Measurements from ENCODE around the gene DGKH. TPM values are rescaled to one million over a fixed set of nuclear protein-coding genes. Genes with fewer than 3 reads are reported as not detected.

DGKH gene, protein sequence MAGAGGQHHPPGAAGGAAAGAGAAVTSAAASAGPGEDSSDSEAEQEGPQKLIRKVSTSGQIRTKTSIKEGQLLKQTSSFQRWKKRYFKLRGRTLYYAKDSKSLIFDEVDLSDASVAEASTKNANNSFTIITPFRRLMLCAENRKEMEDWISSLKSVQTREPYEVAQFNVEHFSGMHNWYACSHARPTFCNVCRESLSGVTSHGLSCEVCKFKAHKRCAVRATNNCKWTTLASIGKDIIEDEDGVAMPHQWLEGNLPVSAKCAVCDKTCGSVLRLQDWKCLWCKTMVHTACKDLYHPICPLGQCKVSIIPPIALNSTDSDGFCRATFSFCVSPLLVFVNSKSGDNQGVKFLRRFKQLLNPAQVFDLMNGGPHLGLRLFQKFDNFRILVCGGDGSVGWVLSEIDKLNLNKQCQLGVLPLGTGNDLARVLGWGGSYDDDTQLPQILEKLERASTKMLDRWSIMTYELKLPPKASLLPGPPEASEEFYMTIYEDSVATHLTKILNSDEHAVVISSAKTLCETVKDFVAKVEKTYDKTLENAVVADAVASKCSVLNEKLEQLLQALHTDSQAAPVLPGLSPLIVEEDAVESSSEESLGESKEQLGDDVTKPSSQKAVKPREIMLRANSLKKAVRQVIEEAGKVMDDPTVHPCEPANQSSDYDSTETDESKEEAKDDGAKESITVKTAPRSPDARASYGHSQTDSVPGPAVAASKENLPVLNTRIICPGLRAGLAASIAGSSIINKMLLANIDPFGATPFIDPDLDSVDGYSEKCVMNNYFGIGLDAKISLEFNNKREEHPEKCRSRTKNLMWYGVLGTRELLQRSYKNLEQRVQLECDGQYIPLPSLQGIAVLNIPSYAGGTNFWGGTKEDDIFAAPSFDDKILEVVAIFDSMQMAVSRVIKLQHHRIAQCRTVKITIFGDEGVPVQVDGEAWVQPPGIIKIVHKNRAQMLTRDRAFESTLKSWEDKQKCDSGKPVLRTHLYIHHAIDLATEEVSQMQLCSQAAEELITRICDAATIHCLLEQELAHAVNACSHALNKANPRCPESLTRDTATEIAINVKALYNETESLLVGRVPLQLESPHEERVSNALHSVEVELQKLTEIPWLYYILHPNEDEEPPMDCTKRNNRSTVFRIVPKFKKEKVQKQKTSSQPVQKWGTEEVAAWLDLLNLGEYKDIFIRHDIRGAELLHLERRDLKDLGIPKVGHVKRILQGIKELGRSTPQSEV
- total RNA-seq (10 to 100 TPM; 10.2 to 10.9 TPM), polyA plus RNA-seq (2.5 TPM)

GRCh38 chr13:42048342-42048683 is at the start of gene DGKH:
DGKH (plus strand) TSS chr13:42048648; CDS start chr13:42048774, 126 bp downstream.
- Histone ChIP-seq H3K9me3 (ENCODE audit: low read length) (no peaks in the 10 kb centered on the region), H3K4me1 (ENCODE audit: insufficient read depth, low read length) (peaks cover 11% of the 10 kb centered on the region), H3K27me3 (ENCODE audit: insufficient read depth, low read length, poor library complexity, severe bottlenecking) (no peaks in the 10 kb centered on the region), H3K4me3 (ENCODE audit: low read length) (peak within 1 kb of the TSS; percentile 90), H3K27ac (ENCODE audit: low read depth, low read length) (peak within 1 kb of the TSS; percentile 40), H3K36me3 (ENCODE audit: insufficient read depth, low read length) (no peaks in the 10 kb centered on the region)
- POLR2A ChIA-PET = interaction anchor here (0.6 to 1.2 kb wide), 2 partner anchors 87 to 689 kb away, joined by 3 read pairs; partner anchors contain the start of gene VWA8
- H3K27ac Mint-ChIP-seq = peak within 1 kb of the TSS; percentile 32 to 95 (median 84)
- DNase-seq = peak in 1 of 5 donors; percentile 13
- peaks cover 19 to 32% (median 29%) of the 10 kb centered on the region in 3 donors for H3K4me1 Mint-ChIP-seq
- H3K4me3 Mint-ChIP-seq = peak within 1 kb of the TSS; percentile 89 to 96 (median 93)
- no peaks in the 10 kb centered on the region for H3K9me3 Mint-ChIP-seq
- CTCF ChIA-PET = interaction anchor here (1.1 to 1.3 kb wide), 3 partner anchors 8 to 132 kb away, joined by 3 to 4 read pairs (median 3); no protein-coding TSS in a partner anchor
- H3K27me3 Mint-ChIP-seq = no peaks in the 10 kb centered on the region
- H3K36me3 Mint-ChIP-seq = peaks cover 0 to 6% (median 4%) of the 10 kb centered on the region in 3 donors

DNA sequence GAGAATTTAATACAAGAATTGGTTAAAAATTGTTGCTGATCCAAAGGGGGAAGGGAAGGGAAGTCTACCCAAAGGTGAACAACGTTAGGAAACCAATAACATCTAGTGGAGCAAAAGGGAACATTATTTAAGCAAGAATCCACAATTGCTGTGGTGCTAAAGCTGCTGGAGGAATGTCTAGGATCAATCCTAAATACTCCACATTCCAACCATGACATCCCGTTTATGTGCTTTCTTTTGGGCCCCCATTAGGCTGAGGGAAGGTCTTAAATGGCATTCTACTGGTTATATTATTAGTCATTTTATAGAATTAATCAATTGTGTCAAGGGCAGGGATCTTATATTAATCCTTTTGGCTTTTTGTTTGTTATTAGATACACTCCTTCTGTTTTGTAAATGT is 47.6 kb upstream of the DGKH start:
- CTCF ChIA-PET = no interaction called here

DNA sequence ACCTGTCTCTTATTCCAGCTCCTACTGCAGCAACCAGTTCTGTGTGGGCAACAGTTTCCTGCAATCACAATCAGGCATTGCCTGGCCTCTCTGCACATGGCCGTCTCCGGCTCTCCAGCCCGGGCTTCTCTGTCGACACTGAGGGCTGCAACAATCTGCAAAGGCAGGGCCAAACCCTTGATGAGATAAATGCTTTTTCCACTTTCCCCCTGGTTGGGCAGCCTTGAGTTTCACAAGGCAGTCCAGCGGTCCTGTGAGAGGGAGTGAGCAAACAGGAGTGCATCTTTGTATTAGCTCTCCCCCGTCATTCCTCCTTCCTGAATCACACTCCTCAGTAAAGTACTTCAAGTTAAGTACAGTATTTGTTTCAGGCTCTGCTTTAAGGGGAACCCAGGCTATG is 46.9 kb upstream of the DGKH start:
- Mint-ChIP-seq H3K9me3 (no peaks in the 10 kb centered on the region), H3K27ac (no peak overlapping the region), H3K4me3 (no peak overlapping the region), H3K4me1 (no peaks in the 10 kb centered on the region), H3K36me3 (no peaks in the 10 kb centered on the region), H3K27me3 (peaks cover 2 to 3% of the 10 kb centered on the region in 2 donors)
- DNase-seq = no peak
- H3K9me3 ChIP-seq (ENCODE audit: low read length) = no peaks in the 10 kb centered on the region
- no peak overlapping the region for H3K27ac ChIP-seq (ENCODE audit: low read depth, low read length)
- CTCF ChIA-PET = no interaction called here
- no peaks in the 10 kb centered on the region for H3K36me3 ChIP-seq (ENCODE audit: insufficient read depth, low read length)
- H3K4me1 ChIP-seq (ENCODE audit: insufficient read depth, low read length) = no peaks in the 10 kb centered on the region
- no peak overlapping the region for H3K4me3 ChIP-seq (ENCODE audit: low read length)
- peaks cover 3% of the 10 kb centered on the region for H3K27me3 ChIP-seq (ENCODE audit: insufficient read depth, low read length, poor library complexity, severe bottlenecking)
- POLR2A ChIA-PET = no interaction called here

More for the DNA sequence above, 47.6 kb upstream of the DGKH start:
- no peak overlapping the region for H3K27ac Mint-ChIP-seq
- Histone ChIP-seq H3K4me3 (ENCODE audit: low read length) (no peak overlapping the region), H3K27me3 (ENCODE audit: insufficient read depth, low read length, poor library complexity, severe bottlenecking) (peaks cover 3% of the 10 kb centered on the region), H3K27ac (ENCODE audit: low read depth, low read length) (no peak overlapping the region), H3K9me3 (ENCODE audit: low read length) (no peaks in the 10 kb centered on the region), H3K4me1 (ENCODE audit: insufficient read depth, low read length) (no peaks in the 10 kb centered on the region), H3K36me3 (ENCODE audit: insufficient read depth, low read length) (no peaks in the 10 kb centered on the region)
- POLR2A ChIA-PET = no interaction called here
- no peaks in the 10 kb centered on the region for H3K36me3 Mint-ChIP-seq
- DNase-seq = no peak
- peaks cover 2 to 3% of the 10 kb centered on the region in 2 donors for H3K27me3 Mint-ChIP-seq
- no peak overlapping the region for H3K4me3 Mint-ChIP-seq
- H3K9me3 Mint-ChIP-seq = no peaks in the 10 kb centered on the region
- H3K4me1 Mint-ChIP-seq = peaks cover 0 to 4% (median 3%) of the 10 kb centered on the region in 3 donors

- H3K9me3 Mint-ChIP-seq = no peaks in the 10 kb centered on the region
- H3K4me1 ChIP-seq (ENCODE audit: insufficient read depth, low read length) = no peaks in the 10 kb centered on the region
- H3K27ac ChIP-seq (ENCODE audit: low read depth, low read length) = no peak overlapping the region
- no peaks in the 10 kb centered on the region for H3K36me3 ChIP-seq (ENCODE audit: insufficient read depth, low read length)
- no peak overlapping the region for H3K4me3 Mint-ChIP-seq
- H3K27me3 ChIP-seq (ENCODE audit: insufficient read depth, low read length, poor library complexity, severe bottlenecking) = peaks cover 3% of the 10 kb centered on the region
- POLR2A ChIA-PET = no interaction called here
- H3K27ac Mint-ChIP-seq = no peak overlapping the region
- H3K36me3 Mint-ChIP-seq = no peaks in the 10 kb centered on the region
- no peaks in the 10 kb centered on the region for H3K9me3 ChIP-seq (ENCODE audit: low read length)
- CTCF ChIA-PET = no interaction called here
- no peak overlapping the region for H3K4me3 ChIP-seq (ENCODE audit: low read length)
- H3K27me3 Mint-ChIP-seq = peaks cover 2 to 3% of the 10 kb centered on the region in 2 donors
- no peak for DNase-seq
- H3K4me1 Mint-ChIP-seq = no peaks in the 10 kb centered on the region
Observed at GRCh38 chr13:42002066-42002465, 46.4 kb upstream of the DGKH start.

DNA sequence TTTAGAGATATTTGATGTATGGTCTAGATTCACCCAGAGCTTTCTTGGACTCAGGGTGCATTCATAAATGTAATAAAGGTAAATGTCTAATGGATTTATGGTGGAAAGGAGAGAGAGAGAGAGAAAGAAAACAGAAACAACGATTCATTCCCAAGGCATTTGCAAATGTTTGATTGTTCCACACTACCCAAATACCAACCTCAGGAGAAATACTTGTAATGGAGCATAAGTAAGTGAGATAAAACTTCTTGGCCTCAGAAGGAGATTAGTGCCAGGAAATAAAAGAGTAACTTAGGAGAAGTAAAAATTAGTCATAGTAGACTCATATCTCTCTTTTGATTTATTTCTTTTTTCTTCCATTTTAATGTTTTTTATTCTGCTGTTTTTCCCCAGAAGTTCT is 40.6 kb upstream of the DGKH start:
- H3K27me3 Mint-ChIP-seq = no peaks in the 10 kb centered on the region
- DNase-seq = no peak
- ChIA-PET POLR2A (no interaction called here), CTCF (no interaction called here)
- peak overlapping the region in 1 of 8 donors; percentile 10 for H3K27ac Mint-ChIP-seq
- no peaks in the 10 kb centered on the region for H3K27me3 ChIP-seq (ENCODE audit: insufficient read depth, low read length, poor library complexity, severe bottlenecking)
- H3K36me3 ChIP-seq (ENCODE audit: insufficient read depth, low read length) = no peaks in the 10 kb centered on the region
- no peak overlapping the region for H3K4me3 Mint-ChIP-seq
- H3K4me3 ChIP-seq (ENCODE audit: low read length) = no peak overlapping the region
- peaks cover 3 to 8% (median 4%) of the 10 kb centered on the region in 3 donors for H3K4me1 Mint-ChIP-seq
- H3K9me3 Mint-ChIP-seq = no peaks in the 10 kb centered on the region
- H3K27ac ChIP-seq (ENCODE audit: low read depth, low read length) = no peak overlapping the region
- H3K4me1 ChIP-seq (ENCODE audit: insufficient read depth, low read length) = no peaks in the 10 kb centered on the region
- no peaks in the 10 kb centered on the region for H3K9me3 ChIP-seq (ENCODE audit: low read length)
- H3K36me3 Mint-ChIP-seq = no peaks in the 10 kb centered on the region

DNA sequence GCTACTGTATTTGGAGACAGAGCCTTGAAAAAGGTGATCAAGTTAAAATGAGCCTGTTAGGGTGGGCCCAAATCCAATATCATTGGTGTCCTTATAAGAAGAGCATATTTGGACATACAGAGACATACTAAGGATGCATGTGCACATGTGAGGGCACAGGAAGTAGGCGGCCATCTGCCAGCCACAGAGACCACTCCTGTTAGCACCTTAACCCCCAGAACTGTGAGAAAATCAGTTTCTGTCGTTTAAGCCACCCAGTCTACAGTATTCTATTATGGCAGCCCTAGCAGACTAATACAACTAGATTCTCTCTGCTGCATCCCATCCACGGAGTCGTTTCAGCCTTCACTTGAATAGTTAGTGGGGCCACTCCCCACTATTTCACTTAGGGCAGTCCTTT is 39.4 kb upstream of the DGKH start:
- ChIA-PET CTCF (no interaction called here), POLR2A (no interaction called here)
- no peak overlapping the region for H3K4me3 Mint-ChIP-seq
- DNase-seq = no peak
- H3K36me3 Mint-ChIP-seq = no peaks in the 10 kb centered on the region
- Histone ChIP-seq H3K4me3 (ENCODE audit: low read length) (no peak overlapping the region), H3K4me1 (ENCODE audit: insufficient read depth, low read length) (no peaks in the 10 kb centered on the region), H3K9me3 (ENCODE audit: low read length) (no peaks in the 10 kb centered on the region), H3K36me3 (ENCODE audit: insufficient read depth, low read length) (no peaks in the 10 kb centered on the region), H3K27ac (ENCODE audit: low read depth, low read length) (no peak overlapping the region), H3K27me3 (ENCODE audit: insufficient read depth, low read length, poor library complexity, severe bottlenecking) (no peaks in the 10 kb centered on the region)
- peaks cover 3 to 8% (median 4%) of the 10 kb centered on the region in 3 donors for H3K4me1 Mint-ChIP-seq
- H3K27ac Mint-ChIP-seq = no peak overlapping the region
- H3K9me3 Mint-ChIP-seq = no peaks in the 10 kb centered on the region
- peaks cover 0 to 1% of the 10 kb centered on the region in 2 donors for H3K27me3 Mint-ChIP-seq

DNA sequence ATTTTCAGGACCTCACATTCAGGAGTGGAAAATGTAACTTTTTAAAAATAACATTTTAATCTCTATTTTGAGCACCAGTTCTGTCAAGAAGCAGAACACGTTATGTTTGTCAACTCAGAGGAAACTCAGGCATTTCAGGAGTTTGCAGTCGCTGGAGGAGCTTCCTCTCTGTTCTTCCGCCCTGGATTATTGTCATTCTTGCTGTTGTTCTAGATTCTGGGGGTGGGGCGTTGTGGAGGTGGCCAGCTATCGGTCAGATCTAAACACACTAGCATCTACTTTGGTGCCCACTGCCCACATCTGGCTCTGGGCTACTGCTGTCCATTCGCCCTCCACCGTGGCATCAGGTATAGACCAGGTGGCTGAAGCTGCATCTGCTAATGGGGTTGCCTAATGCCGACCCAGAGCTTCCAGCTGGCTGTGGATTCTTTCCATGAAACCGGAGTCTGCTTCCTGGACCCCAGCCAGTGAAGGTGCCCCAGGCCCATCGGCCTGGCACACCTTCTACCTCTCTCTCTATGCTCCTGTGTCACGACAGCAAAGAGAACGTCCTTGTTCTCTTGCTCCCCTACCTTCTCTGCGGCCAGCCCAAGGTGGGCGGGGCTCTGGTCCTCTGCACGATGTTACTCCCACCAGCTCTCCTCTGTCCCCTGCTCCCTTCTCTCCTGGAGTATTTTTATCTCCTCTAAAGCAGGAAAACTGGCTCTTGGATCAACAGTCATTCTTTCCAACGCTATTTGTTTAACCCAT is 36.7 kb upstream of the DGKH start:
- Histone ChIP-seq H3K4me3 (ENCODE audit: low read length) (no peak overlapping the region), H3K4me1 (ENCODE audit: insufficient read depth, low read length) (no peaks in the 10 kb centered on the region), H3K27ac (ENCODE audit: low read depth, low read length) (no peak overlapping the region), H3K9me3 (ENCODE audit: low read length) (no peaks in the 10 kb centered on the region), H3K36me3 (ENCODE audit: insufficient read depth, low read length) (no peaks in the 10 kb centered on the region), H3K27me3 (ENCODE audit: insufficient read depth, low read length, poor library complexity, severe bottlenecking) (no peaks in the 10 kb centered on the region)
- Mint-ChIP-seq H3K9me3 (no peaks in the 10 kb centered on the region), H3K4me3 (no peak overlapping the region), H3K4me1 (peaks cover 3 to 8% (median 4%) of the 10 kb centered on the region in 3 donors), H3K27ac (peak overlapping the region in 1 of 8 donors; percentile 40), H3K27me3 (peaks cover 1 to 17% of the 10 kb centered on the region in 2 donors), H3K36me3 (no peaks in the 10 kb centered on the region)
- DNase-seq = no peak
- POLR2A ChIA-PET = no interaction called here
- CTCF ChIA-PET = no interaction called here
